ENCODE measurements around the gene PHKA2.

PHKA2 gene

DNA sequence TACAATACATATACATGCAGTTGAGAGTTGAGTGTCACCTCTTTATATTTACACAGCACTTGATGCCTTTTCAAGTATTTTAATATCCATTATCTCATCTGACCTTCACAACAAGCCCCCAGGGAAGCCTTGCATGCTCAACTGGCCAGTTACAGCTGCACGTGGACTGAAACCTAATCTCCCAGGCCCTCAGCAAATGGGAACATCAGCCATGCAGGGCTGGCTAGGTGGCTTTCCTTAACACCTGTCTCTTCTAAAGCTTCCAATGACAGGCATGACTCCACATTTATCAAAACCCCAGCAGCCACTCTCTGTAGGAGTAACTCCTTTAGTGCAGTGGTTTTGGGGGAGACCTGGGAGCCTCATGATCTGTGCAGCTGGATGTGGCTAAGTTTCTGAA is 56.4 kb downstream of the PHKA2 start:
- DNase-seq: no peak

DNA sequence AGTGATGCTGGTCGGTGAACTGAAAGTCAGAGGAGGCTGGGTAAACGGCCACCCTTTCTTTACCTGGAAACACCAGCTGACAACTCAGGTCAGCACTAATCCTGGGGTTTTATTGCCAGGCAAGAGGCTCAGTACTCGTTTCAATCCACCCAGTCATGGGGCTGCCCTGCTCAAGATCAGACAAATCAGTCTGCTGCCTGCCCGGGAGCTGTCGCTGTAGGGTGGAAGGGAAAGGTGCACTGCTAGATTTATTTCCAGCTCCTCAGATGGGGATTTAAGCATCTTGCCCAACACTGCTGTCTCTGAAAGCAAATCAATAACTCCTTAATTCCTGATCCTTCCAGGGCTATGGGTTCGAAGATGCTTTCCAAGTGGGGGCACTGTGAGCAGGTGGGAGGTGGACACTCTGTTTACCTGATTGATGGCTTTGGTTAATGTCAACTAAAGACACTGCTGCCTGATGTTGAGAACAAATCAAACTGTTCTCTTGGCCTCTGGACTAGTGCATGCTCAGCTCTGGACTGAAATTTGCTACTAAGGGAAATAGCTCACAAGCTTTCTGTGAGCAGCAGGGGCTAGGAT is 59.3 kb downstream of the PHKA2 start:
- no peak for DNase-seq

DNA sequence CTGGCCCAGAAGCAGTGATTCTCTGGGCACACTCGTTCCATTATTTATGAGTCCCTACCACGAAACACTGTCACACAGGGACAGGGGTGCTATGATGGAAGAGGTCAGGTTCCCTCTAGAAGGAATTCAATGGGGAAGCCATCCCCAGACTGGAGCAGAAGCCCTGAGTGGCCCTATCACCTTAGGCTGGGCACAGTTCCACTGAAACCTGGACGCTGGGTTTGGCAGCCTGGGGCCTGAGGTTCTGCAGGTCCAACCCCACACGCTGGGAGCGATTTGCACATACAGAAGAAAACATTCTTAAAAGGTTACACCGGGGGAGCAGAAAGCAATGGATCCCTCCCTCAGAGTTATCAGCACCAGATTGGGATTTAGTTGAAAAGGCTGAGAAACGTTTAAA is 63.3 kb downstream of the PHKA2 start:
- DNase-seq: no peak

DNA sequence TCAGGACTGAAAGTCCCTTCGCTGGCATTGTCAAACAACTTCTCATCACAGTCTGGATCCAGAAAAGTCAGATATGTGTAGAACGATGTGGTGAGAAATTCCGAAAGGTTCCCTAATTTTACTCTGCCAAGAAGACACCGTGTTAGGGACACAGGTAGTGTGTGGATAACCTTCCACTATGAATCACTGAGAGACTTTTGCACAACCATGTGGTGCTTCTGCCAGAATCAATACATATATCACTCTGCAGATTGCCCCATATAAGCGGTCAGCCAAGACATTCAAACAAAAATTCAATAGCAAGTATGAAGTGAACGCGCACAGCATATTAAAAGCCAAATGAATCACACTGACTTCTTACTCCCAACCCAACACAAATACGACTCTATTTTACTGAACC is 63.8 kb downstream of the PHKA2 start:
- DNase-seq: no peak

DNA sequence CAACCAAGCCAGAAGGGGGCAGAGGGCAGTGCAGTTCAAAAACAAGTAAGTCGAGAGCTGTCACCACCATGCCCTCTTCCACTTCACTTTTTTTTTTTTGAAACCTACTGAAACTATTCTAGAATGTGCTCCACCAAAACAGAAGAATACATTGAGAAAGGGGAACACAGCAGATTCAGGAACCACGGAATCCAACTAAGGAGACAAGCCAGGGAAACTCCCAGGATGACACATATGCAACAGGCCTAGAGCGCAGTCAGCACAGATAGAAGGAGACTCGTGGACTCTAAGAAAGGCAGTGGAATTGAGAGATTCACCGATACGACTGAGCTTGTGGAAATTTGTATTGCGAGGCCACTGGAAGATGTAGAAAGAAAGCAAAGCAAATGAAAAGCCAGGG is 66.1 kb downstream of the PHKA2 start:
- no peak for DNase-seq

DNA sequence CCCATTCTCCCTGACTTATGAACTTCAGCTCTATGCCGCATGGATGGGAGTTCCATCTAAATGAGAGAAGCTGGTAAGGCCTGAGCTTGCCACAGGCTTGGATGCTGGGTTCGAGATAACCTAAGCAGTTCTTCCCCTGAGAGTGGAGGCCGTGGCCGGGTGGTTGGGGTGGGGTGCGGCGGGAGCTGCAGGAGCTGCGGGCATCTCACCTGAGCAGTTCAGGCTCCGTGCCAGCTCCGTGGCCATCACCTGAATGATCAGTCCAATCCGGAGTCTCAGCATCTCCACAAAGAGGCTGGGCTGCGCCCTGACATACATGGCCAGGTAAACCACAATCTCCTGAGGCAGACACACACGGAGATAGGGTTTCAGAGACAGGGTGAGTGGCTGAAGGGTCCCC is 77.6 kb downstream of the PHKA2 start:
- no peak for DNase-seq

DNA sequence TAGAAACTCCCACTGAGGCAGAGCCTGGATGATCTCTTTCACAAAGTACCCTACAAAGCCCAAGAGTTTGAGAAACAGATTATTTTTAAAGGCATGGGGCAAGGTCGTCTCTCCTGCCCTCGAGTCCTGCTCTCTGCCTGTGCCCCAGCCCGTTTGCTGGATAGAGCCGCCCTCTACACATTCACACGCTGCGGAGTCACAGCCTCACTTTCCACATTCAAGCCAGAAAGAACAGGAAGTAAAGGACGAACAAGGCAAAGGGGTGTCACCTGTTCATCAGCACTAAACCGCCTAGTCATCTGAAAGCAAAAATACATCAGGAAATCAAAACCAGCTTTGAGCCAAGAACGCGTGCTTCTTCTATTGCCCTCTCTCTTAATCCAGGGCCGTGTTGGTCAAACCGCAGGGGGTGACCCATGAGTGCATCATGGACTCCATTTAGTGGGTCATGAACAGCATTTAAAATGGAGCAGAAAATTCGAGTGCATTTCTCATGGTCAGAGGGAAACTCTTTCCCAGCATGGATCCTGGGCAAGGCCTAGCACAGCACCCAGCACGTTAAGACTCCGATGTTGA is 83.4 kb downstream of the PHKA2 start:
- no peak for DNase-seq

DNA sequence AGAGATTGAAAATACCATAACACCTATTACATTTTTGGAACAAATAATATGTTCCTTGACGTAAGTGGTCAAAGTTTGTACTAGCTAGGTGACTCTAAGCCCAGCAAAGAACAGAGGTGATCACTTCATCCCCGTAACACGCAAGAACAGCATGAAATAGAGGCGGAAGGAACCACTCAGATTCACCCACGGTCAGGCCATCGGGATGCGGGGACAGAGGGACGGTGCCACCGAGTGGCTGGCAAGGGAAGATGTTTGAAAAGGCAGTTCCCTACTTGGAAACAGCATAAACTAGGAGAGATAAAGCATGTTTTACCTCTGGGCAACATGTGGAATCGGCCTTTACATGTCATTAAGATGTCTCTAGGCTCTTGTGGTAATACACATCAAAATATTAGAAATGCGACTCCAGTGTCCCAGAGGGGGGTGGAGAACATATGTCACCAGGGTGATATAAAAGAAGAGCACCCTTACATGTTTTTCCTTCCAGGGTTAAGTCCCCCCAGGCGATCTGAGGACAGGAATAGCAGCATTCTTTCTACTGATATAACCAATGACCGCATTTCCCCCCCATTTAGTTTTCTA is 84.0 kb downstream of the PHKA2 start:
- no peak for DNase-seq

DNA sequence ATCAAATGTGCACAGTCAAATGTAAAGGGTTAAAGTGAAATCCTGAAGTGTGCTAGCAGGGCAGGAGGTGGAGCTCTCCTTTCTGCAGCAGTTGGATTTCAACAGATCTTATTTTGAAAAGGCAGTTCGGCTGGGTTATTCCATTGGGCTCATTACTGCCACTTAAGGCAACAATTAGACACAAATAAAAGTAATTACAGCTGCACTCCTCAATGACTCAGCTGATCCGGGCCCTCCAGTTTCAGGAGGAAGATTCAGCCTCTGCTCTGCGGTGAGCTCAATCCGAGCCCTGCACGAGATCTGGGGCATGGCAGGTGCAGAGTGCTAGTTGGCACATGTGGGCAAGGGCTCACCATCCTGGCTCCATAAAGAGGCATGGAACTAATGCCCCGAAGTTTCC is 85.4 kb downstream of the PHKA2 start:
- DNase-seq: no peak

DNA sequence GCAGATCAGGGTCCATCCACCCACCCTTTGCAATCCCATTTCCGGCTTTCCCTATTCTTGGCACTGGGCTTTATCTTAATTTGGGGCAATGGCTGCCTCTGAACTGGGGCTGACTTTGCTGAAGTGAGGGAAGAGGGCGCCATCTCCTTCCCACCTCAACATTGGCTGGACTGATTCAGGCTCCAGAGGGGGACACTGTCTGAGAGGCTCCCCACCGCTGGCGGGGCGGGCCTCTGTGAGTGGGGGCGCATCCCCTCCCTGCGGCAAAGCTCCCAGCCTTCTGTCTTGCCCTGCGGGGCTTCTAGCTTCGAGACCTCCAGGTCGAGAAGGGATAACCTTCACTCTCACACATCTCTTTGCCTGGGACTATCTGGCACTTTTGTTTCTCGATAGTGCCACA is 85.8 kb downstream of the PHKA2 start:
- DNase-seq: no peak

DNA sequence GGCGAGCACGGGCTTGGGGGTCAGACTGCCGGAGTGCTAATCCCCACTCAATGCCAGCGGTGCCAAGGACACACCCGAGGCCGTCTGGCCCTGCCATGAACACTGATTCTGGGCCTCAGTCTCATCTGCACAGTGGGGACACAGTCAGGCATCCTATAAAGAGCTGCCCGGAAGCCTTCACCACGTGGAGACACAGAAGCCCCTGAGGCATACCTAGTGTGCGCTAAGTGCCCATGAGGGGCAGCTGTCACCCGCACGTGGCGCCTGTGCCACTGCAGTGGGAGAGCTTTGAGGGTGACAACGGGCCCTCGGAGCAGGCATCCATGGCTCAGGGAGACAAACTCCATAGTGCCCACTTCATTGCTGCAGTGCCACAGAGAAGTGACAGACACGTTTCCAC is 86.3 kb downstream of the PHKA2 start:
- DNase-seq: no peak

DNA sequence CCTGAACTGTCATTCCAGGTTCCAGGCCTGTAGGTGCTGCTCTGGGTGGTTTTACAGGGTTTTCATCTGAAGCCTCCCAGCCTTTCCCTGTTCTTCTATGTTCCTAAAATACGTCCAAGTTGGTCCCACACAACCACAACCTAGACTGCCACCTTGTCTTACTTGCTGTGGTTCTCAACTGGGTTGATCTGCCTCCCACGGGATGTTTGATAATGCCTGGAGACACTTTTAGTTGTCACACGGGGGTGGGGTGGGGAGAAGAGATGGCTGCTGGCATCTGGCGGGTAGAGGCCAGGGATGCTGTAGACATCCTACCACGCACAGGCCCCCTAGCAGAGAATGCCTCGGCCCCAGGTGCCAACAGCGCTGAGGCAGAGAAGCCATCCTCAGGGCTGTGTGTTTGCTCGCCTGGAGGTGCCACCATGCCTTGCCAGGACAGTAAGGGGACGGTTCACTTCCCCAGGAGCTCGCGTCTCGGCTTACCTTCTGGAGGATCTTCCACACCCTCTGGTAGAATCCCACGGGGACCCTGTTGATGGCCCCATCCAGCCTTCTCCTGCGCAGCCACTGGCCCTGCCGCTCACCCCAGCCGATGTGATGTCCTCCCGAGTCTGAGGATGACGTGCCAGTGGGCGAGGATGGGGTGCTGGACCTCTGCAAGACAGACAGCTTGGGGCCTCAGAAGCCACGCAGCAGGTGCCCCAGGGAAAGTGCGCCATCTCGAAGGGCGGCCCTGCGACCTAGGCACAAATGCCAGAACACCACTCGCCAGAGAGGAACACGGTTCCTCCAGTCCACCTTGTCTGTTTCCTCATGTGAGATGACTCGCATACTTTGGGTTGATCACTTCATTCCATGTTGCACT is 87.0 kb downstream of the PHKA2 start:
- no peak for DNase-seq

DNA sequence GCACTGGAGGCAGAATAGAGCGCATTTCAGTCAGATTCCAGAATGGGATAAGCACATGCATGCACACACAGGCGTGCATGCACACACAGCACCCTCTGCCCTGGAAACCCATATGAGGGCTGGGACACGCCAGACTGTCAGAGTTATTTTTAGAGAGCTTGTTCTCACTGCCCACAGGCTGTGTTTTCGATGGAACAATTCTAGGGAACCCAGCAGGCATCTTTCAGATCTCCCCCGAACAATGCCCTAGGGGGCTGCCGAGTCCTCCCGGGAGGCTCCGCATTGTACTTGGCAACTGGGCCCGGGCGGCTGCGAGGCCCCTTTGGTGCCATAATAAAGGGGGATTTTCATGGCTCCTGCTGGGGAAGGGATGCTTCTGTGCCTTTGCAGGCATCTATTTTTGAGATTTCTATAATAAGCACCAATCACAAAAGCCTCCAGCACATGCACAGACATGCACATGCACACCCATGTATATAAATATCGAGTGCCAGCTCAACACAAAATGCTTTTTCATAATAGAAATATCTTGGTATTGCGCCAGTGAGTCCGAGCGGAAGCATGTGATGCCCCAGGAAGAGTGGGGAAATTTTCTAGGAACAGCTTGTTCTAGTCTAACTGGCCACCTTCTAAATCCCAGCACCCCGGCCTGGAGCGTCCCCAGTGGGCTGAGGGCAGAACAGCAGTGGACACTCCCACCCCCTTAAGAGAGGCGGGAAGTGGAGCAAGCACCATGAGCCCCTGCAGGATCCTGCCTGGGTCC is 88.5 kb downstream of the PHKA2 start:
- DNase-seq: no peak

DNA sequence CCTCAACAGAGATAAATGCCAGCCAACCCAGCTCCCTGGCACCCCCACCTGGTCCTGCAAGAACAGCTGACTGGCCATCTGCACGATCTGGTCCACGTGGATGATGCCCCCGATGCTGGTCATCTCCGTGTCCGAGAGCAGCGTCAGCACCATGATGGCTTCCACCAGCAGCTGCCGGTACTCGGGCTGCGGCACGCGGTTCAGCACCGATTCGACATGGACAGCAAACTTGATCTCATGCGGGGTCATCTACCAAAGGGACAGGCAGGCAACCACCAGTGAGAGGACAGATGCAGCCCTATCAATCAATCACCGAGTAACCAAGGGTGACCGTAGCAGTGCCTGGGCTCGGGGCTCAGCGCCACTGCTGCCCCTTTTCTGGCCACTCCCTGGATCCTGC is 89.8 kb downstream of the PHKA2 start:
- DNase-seq: no peak

DNA sequence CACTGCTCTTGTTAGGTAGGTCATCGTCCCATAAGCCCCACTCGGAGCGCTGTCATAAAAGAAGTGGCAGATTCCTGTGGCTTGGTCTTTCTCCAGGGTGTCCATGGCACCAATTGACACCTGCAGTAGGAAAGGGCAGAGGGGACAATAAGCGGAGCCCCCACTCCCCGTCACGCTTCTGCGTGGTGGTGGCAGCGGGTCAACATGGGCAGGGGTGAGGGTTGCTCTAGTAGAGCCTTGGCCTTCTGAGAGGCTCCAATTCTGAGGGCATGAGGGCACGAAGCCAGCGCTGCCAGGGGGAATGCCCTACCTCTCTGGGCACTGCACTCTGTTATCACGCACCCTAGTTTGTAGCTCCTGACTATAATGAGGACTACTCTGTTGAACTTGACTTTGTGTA is 90.4 kb downstream of the PHKA2 start:
- no peak for DNase-seq

DNA sequence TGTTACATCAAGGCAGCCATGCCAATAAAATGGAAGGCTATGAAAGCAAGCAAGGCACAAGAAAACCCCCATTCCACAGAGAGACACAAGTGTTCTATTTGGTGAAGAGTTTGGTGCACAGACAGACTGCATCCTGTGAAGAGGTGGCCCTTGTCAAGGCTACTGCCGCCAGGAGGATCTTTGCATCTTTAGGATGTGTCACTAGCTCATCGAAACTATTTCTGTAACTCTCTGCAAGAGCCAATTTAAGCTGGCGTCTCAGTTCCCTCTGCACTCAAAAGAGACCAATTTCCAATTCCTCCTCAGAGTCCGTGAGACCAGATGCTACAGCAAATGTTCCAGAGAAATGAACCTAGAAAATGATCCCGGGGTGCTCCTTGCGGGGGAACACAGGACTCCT is 91.0 kb downstream of the PHKA2 start:
- no peak for DNase-seq

DNA sequence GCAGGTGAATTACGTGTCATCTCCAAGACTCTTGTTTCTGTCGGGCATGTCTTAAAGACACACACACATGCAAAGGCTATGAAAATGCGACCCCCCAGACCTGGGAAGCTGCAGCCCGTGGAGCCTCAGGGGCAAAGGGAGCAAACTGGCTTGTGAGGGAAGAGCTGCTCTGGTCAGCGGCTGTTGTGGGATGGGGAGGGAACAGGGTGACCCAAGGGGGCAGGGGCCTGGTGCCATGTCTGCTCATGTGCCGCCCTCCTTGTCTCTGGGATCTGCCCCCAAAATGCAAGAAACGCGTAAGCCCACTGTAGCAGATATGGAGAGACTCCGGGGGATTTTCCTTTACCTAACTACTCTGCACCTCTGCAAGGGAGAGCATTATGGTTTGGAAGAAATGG is 92.4 kb downstream of the PHKA2 start:
- no peak for DNase-seq

DNA sequence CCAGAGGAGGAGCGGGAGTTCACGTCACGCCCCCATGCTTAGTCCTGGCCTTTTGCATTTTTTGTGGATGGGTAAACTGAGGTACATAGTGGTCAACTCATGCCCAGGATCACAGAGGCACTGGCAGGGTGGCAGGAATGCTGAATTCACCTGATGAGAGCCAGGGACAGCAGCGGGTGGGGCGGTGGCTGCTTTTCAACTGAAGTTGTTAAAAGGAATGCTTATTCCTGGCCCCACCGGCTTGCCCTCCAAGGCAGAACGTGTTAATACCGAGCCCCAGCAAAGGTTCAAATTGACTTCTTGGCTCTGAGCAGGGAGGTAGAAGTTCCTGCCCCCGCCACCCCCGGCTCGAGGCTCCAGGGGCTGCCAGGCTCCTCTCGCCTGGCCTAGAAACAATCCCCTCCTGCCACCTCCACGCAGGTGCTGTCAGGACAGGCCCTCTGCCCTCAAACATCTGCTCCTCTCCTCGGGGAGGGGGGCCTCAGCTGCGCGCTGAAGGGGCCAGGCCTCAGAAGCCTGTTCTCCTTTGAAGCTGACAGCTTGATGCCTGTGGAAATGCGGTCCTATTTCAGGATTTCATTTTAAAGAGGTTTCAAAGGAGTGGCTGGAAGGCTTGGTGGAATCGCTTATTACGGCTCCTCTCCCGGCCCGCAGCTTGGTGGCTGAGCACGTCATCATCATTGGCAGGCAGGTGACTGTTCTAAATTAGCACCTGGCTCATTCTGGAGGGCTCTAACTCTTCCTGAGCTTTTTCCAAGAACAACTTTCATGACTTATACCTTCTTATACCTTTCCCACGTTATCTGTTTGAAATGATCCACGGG is 93.0 kb downstream of the PHKA2 start:
- no peak for DNase-seq

DNA sequence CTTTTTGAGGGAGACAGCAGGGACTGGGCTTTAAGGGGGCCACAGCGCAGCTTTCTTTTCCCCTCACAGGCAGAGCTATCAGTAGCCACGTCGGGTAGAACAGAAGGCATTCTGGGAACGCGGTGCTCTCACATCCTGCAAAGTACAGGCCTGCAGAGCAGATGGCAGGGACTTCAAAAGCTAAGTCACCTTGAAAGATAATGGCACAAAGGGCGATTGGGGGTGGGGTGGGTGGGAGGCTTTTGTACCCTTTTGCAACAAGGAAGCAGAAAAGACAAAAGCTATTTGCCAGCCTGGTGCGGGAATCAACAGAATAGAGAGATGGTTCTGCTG is 93.9 kb downstream of the PHKA2 start:
- DNase-seq: no peak

DNA sequence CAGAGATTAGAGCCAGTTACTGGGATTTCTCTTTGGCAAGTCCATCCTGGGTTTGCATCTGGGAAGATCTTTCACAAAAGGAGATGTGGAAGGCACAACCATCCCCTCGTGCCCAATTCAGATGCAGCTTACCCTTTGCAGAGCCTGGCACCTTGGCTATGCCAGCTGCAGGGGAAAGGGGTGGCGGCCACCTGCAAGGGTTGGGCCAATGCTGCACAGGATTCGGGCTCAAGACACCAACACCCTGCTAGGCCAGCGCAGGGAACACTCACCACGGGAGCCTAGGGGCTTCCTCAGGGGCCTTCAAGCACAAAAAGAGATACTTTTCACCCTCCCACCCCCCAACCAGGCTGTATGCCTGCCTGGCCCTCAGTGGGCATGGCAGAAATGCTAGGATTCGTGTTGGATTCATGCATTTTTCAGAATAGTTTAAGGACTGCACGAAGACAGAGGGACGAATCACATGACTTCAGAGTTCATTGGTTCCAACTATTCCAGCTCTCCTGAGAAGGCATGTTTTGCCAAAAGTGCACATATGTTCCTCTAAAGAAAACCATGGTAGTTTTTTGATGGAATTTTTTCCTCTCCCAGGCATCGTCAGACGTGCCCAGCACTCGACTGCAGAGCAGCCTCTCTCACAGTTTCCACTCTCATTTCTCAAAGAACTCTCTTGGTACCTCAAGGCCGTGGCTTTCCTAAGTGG is 94.4 kb downstream of the PHKA2 start:
- no peak for DNase-seq

DNA sequence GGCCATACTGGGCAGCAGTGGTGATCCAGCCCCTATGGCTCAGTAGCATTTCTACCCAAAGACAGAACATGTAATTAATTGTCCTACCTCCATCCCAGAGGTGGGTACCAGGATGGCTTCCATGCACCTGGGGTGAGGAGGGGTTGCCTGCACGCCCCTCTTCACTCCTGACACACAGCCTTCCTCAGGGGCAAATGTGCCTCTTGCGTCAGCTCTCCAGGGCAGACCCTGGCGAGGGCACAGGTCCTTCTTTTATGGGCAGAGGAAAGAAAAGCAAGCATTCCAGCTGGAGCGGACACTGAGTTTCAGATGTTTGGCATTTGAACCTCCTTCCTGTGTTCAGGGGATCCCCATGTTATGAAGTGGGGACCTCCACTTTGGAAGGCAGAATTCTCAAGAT is 95.6 kb downstream of the PHKA2 start:
- no peak for DNase-seq

DNA sequence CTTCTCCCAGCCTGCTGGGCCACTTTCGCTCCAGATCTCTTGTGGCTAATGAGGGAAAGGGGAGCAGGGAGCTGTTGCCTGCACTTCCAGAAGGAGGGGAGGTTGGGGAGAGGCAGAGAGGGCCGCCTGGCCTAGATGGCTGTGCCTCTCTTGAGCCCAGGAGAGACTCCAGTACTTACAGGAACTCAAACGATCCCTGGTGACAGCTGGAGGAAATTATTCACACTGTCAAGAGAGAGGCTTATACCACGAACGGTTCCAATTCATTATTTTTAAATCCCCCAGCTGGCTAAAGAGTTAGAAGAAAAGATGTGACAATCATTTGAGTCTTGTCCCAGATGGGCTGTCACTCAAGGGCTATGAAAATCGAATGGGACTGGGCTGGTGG is 96.1 kb downstream of the PHKA2 start:
- no peak for DNase-seq

Measured in stimulated activated CD8-positive, alpha-beta memory T cell treated with anti-CD3 and anti-CD28 coated beads, Interleukin-4, amount 100 ng/mL, for 48 hours (primary cell).